ENCODE results near the gene ARL14EPL. TPM values are rescaled to one million over a fixed set of nuclear protein-coding genes. Genes with fewer than 3 reads are reported as not detected.
"Not testable (repeated sequence)": the region's sequence is repeated elsewhere in the genome, so short reads cannot be mapped to it uniquely, and the experiment has no call there.

ARL14EPL gene
- total and polyA plus RNA-seq, 9 donors, result 0.88 TPM; not detected in 8

- Histone ChIP-seq H3K4me1 (ENCODE audit: insufficient read depth) (peaks cover 8% of the 10 kb centered on the region), H3K9me3 (no peaks in the 10 kb centered on the region), H3K36me3 (no peaks in the 10 kb centered on the region), H3K4me3 (peak overlapping the region; percentile 69), H3K27me3 (no peaks in the 10 kb centered on the region), H3K27ac (peak overlapping the region; percentile 79 to 82)
- intact Hi-C loops (cut with DNase I), result loop anchor here in 1 of 4 donors (10.0 kb wide), 1 partner anchor 459 kb away; the partner anchor contains the start of gene TMED7
- 13 to 24% (median 14%) methylated on average over 11 of the region's 11 CpGs for WGBS, 3 donors
- TF ChIP-seq EP300 (IDR thresholded peaks at IDR 0.05) (no peak), POLR2A (IDR thresholded peaks at IDR 0.05) (no peak), CTCF (IDR thresholded peaks at IDR 0.05) (no peak)
- DNase-seq, result peak in 3 of 5 donors; percentile 15 to 40 (median 29)
Measured at GRCh38 chr5:116084287-116084691, 52.0 kb downstream of the ARL14EPL start.

GRCh38 chr5:116084871-116085715 is 52.8 kb downstream of the ARL14EPL start, which contains the start of gene COMMD10:
TSS of gene COMMD10 (plus strand) at chr5:116085025.
- Histone ChIP-seq H3K4me3 (peak within 1 kb of the TSS; percentile 69), H3K36me3 (no peaks in the 10 kb centered on the region), H3K9me3 (no peaks in the 10 kb centered on the region), H3K27ac (peak within 1 kb of the TSS; percentile 79 to 82), H3K4me1 (ENCODE audit: insufficient read depth) (peaks cover 8% of the 10 kb centered on the region), H3K27me3 (no peaks in the 10 kb centered on the region)
- DNase-seq, result peak; percentile 70 to 84 (median 77)
- intact Hi-C loops (cut with DNase I), result loop anchor here in 1 of 4 donors (10.0 kb wide), 1 partner anchor 460 kb away; the partner anchor contains the start of gene TMED7
- WGBS, 3 donors, result 0 to 1% (median 0%) methylated on average over 35 to 65 of the region's 65 CpGs
- TF ChIP-seq CTCF (IDR thresholded peaks at IDR 0.05), result no peak
- no peak for TF ChIP-seq EP300 (IDR thresholded peaks at IDR 0.05)
- TF ChIP-seq POLR2A (IDR thresholded peaks at IDR 0.05), result peak; percentile 63

- H3K4me3 ChIP-seq, result peak overlapping the region; percentile 69
- not testable (repeated sequence) for H3K4me1 ChIP-seq (ENCODE audit: insufficient read depth); H3K36me3 ChIP-seq; DNase-seq; H3K9me3 ChIP-seq; H3K27ac ChIP-seq; H3K27me3 ChIP-seq
- WGBS, 3 donors, result 96 to 99% (median 97%) methylated on average over 11 of the region's 11 CpGs
- intact Hi-C loops (cut with DNase I), result loop anchor here in 1 of 4 donors (10.0 kb wide), 1 partner anchor 462 kb away; the partner anchor contains the start of gene TMED7
Measured at GRCh38 chr5:116086309-116086708, 54.0 kb downstream of the ARL14EPL start.

GRCh38 chr5:116088062-116088461 is 55.8 kb downstream of the ARL14EPL start:
- Histone ChIP-seq H3K4me1 (ENCODE audit: insufficient read depth) (peaks cover 8% of the 10 kb centered on the region), H3K9me3 (no peaks in the 10 kb centered on the region), H3K4me3 (no peak overlapping the region), H3K27ac (no peak overlapping the region), H3K27me3 (no peaks in the 10 kb centered on the region), H3K36me3 (no peaks in the 10 kb centered on the region)
- intact Hi-C loops (cut with DNase I), result loop anchor here in 1 of 4 donors (10.0 kb wide), 1 partner anchor 463 kb away; the partner anchor contains the start of gene TMED7
- TF ChIP-seq EP300 (IDR thresholded peaks at IDR 0.05), result no peak
- no peak for TF ChIP-seq CTCF (IDR thresholded peaks at IDR 0.05)
- no peak for TF ChIP-seq POLR2A (IDR thresholded peaks at IDR 0.05)
- no peak for DNase-seq

- DNase-seq, result no peak
Measured at GRCh38 chr5:116090302-116090701, 58.0 kb downstream of the ARL14EPL start.

More at GRCh38 chr5:116090302-116090701, 58.0 kb downstream of the ARL14EPL start:
- no peaks in the 10 kb centered on the region for H3K27me3 ChIP-seq
- intact Hi-C loops (cut with DNase I), result no loop called here
- H3K4me3 ChIP-seq, result no peak overlapping the region
- no peaks in the 10 kb centered on the region for H3K9me3 ChIP-seq
- H3K36me3 ChIP-seq, result no peaks in the 10 kb centered on the region
- no peak overlapping the region for H3K27ac ChIP-seq
- 91 to 96% (median 94%) methylated on average over 3 of the region's 3 CpGs for WGBS, 3 donors
- no peak for TF ChIP-seq EP300 (IDR thresholded peaks at IDR 0.05)
- no peak for TF ChIP-seq CTCF (IDR thresholded peaks at IDR 0.05)
- no peak for TF ChIP-seq POLR2A (IDR thresholded peaks at IDR 0.05)
- H3K4me1 ChIP-seq (ENCODE audit: insufficient read depth), result peaks cover 8% of the 10 kb centered on the region
